IPS-NIHi7 (cell line): ENCODE data around the gene KIF18B.

Source experiments
- DNase-seq: peaks from one replicate; pipeline ENCODE4 v3.0.0; 2012; ENCODE audit warnings: mixed read lengths; ENCODE audit errors: extremely low spot score

Gene KIF18B

DNA sequence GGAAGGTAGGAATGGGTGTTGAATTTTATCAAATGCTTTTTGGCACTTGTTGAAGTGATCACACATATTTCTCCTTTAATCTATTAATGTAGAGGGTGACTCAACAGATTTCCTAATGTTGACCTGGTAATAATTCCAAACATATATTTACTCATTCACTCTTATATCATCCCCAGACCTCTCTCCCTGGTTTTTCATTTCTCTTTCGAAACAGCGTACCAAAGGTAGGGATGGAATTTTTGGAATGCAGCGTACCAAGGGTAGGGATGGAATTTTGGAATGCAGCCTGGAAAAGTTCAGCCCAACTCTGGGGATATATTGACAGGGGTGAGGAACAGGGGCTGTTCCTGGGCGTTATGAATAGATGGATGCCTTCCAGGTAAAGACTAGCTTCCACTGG lies 7.3 kb downstream of the KIF18B start:
- DNase-seq, result no peak

DNA sequence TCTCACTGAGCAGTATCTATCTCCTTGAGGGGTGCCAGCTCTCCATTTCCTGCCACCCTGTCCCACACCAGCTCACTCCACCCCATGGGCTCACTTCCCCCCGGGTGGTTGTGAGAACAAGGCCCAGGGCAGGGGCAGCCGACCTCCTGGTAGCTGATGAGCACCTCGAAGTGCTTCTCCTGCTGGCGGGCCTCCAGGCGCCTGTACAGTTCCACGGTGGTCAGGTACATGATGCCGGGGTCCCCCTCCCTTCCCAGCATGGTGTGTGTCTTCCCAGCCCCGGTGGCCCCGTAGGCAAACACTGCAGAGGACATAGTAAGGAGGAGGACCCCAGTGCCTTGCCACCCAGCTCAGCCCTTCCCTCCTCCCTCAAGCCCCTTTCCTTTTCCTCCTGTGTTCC lies 12.5 kb downstream of the KIF18B start:
- no peak for DNase-seq

DNA sequence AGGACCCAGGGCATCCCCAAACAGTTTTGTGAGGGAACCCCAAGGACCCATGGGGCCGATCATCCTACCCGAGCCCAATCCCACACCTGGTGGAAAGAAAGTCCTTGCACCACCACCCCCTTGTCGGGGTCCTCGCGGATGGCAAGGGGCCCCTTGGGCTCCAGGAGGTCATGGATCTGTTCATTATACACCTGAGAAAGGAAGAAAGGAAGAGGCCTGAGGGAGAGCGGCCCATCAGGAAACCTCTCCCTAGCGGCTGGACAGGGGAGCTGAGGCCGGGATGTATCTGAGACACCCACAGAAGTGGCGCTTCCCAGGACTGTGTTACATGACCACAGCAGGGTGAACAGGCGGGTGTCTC lies 12.8 kb downstream of the KIF18B start:
- no peak for DNase-seq

DNA sequence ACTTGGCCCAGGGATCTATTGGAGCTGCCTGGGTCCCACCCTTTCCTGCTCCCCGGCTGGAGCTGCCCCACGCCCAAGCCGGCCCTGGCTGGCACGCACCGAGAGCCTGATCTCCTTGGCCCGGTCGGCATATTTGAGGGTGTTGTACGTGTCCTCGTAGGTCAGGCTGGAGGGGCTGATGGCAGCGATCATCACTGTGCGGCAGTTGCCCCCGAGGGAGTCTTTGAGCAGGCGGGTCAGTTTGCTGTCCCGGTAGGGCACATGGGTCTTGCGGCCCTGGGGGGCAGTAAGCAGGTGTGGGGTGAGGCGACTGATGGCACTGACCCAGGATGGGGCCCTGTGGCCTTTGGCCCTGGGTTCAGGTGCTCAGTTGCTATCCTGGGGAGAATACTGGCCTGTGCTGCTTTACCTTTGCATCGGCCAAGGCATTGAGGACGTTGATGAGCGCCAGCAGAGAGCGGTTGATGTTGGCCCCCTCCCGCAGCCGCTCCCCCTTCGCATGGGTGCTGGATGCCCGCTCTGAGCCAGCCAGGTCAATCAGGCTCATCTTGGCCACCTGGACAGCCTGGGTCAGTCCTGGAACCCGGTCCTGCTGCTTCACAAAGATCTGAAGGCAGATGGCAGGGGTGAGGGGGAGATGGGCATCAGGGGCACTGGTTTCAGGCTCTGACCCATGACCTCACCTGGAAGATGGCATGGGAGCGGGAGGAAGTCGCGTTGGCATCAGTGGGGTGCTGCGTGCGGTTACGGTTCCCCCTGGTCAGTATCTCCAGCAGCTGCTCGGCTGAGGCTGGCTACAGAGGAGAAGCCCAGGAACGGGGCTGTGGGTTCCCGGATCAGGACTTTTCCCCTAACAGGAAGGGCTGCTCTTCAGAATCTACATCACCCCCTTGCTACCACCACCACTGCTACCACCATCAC lies 13.5 kb downstream of the KIF18B start:
- no peak for DNase-seq

DNA sequence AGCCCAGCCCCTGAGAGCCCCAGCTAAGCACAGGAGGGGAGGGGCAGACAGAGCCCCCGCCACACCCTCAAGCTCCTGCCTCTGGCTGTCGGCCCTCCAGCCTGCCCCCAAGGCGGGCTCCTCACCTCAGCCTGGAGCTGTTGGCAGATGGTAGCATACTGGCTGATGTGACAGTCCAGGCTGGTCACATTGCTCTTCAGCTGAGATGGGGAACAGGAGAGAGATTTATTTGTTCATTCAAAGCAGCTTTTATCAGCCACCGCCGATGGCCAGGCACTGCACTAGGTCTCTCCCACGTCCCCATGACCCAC lies 14.8 kb downstream of the KIF18B start:
- DNase-seq, result no peak

DNA sequence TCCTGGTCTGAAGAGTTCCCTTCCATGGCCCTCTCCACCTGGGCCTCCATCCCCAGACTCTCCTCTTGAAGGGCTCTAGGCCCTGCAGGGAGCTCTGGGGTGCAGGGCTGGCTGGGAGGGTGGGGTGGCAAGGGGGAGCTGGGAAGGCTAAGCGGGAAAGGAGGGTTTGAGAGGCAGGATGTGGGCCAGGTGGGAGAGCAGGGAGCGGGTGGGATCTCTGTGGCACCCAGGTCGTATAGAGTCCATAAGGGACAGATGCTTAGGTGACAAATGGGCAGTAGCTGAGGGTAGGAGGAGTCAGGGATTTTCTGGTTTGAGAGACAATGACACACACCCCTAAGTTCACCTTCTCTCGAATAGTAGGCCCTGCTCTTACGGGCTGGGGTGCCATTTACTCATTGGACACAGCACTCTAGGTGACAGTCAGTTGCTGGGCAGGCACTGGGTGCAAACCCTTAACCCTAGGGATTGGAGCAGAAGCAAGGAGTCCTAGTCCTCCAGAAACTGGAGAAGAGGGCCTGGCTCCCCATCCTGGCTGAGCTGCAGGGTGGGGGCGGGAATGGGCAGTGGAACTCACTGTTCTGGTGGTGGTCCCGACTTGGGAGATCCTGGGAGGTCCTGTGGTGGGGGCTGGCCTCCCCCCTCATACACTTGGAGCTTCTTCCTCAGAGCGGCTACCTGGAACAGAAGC lies 15.3 kb downstream of the KIF18B start:
- DNase-seq, result no peak

DNA sequence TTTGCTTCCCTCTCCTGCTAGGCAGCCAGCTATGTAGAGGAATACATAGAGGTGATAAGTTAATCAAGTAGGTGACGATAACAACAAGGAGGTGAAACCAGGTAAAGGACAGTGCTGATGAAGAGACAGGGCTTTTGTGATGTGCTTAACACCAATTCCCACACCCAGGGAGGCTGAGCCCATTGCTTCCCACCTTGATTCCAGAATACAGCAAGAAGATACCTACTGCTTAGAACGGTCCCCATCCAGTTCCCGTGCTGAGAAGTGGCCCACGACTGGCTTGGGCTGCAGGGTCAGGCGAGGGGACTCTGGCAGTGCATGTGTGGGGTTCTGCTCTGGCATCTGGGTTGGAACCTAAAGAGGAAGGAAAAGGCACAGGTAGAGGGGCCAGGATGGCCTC lies 16.2 kb downstream of the KIF18B start:
- DNase-seq, result no peak

DNA sequence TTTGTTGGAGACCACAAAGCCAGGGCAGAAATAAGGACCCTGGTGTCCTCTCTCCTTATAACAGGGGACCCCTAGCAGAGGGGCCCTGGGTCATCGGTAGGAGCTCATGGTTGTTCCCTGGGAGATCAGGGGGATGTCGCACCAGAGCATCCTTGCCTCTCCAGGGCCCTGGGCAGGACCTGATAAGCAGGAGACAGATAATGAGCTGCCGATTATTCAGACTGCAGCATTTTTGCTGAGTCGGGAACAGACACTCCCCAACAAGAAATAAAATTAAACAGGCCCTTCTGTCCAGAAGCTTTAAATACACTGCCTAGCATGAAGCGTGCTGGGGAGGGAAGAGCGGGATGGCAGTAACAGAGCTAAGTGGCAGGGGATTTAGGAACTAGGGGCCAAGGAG lies 16.9 kb downstream of the KIF18B start:
- no peak for DNase-seq

DNA sequence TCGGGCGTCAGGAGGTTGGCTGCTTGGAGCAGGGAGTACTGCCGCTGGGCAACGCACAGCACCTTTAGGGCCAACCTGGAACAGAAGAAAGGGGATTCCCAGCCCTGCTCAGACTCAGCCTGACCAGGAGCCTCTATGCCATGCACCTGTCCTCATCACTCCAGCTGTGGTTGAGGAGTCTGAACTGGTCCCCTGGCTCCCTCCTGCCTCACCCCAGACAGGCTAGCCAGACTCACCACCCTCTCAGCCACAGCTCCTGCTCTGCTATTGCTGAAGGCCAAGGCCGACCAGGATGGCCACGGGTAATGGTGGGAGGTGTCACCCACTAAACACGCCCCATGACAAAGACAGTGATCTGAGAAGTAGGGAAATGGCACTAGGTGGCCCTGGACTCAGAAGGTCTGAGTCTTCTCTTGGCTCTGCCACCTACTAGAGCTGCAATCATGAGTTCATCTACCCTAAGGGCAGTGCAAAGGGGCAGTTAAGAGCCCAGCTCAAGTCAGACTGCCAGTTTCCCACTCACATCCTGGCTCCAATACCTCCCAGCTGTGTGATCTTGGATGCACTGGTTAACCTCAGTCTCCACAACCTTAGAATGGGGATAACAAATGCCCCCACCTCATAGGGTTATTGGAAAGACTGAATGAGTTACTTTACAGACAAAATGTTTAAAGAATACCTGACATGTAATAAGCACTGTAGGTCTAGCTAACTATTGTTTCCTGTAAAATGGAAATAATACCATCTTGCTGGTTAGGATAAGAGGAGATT lies 18.4 kb downstream of the KIF18B start:
- no peak for DNase-seq

DNA sequence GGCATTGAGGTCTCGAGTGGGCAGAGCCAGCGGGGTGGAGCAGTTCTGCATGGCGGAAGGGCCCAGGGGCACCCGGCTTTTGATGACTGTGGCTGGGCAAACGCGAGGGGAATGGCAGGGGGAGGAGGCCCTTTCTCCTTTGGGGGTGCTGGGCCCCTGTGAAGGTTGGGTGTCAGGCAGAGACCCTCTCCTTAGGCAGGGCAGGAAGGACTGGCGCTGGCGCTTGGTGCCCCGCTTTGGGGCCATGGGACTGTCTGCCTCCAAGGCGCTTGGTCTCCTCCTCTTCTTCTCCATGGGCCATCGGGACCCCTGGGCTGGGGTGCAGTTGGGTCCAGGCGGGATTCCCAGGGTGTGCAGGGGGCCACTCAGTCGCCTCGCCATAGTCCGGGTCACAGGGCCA lies 19.4 kb downstream of the KIF18B start:
- DNase-seq, result no peak

DNA sequence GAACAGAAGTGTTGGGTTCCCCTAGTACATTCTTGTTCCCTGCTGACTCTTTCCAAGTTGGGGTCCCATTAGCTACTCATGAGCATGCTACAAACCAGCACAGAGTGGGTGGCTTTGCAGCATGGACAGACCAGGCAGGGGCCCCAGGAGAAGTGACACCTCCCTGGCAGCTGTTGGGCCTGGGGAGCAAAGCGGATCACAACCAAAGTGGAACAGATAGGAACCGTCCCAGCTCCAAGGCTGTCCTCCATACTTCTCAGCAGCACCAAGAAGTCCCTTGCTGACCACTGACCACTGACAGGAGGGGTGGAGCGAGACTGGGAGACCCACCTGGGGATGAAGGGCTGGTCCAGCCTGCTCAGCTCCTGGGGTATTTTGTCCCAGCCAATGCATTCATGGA lies 19.9 kb downstream of the KIF18B start:
- DNase-seq, result no peak

DNA sequence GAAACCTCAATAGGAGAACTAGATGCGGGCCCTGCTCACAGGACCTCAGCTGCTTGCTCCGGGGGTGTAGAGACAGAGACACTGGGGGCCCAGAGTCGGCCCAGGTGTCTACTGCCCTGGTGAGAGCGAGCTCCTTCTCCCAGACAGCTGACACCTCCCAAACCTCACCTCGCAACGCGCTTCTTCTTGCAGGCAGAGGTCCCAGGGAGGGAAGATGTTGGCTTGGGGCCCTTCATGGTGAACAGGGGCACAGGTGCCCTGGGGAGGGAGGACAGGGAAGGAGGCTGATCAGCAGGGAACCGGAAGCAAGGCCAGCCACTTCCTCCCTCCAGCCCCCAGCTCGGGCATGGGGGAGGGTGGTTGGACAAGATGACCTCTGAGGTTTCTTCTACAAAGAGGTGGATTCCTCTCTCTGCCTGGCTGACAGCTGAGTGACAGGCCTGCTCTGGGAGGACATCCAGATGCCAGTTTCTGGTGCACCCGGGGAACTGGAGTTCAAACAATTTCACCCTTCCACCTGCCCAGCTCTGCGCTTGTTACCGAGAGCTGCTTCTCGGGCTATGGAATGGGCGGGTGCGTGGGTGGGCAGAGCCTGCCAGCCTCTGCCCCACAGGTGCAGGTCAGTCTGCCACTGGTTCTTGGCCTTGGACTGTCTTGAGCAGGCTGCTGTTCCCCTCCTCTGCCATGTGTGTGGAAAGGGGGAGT lies 20.6 kb downstream of the KIF18B start:
- no peak for DNase-seq

DNA sequence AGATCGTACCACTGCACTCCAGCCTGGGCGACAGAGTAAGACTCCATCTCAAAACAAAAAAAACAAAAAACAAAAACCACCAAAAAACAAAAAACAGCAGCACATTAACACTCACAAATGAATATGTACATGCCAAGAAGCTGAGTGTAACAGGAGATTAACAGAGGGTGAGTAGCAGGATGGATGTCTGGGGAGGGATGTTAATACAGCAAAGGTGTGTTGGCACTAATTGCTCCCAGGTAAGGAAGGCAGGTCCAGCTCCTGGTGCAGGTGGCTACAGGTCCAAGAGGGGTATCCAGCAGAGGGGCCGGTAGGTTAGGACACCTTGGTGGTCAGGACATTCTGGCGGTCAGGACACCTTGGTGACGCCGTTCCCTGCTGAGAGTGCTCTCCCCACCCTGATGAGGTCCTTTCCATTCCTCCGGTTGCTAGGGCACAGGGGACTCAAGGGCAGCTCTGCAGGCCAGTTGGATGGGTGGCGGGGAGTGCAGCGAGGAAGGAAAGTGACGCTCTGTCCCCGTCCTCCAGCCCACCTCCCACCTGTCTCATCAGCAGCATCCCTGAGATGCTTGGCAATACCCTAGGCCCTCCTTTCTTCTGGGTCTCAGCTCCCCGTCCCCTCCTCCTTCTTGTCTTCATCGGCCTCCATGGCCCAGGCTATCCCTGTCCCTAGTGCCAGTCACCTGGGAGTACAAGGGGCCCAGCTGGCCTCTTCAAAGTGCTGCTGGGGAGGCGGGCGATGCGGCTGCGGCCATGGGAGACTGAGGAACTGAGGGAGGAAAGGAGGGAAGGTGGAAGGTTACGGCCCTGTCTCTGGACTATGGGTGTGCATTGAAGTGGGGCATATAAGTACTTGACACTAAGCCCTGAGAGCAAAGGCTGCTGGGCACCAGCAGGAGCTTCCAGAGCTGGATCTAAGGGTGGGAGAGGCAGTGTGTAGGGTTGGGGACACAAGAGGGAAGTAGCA lies 21.6 kb downstream of the KIF18B start:
- DNase-seq, result no peak

DNA sequence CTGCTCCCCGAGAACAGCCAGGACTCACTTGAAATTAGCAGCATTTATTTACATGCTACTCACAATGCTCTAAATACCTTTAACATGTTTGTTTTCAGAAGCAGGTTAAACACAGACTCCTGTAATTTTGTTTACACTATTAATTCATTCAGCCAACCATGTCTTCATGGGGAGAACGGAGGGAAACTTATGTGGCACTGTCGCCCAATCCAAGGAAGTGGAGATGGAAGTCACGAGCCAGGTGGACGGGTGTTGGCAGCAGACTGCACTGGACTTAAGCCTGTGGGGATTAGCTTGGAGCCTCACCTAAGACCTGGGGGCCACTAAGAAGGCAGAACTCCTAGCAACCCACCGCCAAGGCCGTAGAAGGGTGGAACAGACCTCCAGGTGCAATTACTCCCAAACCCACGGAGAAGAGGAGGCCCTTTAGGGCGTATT lies 23.4 kb downstream of the KIF18B start:
- no peak for DNase-seq

DNA sequence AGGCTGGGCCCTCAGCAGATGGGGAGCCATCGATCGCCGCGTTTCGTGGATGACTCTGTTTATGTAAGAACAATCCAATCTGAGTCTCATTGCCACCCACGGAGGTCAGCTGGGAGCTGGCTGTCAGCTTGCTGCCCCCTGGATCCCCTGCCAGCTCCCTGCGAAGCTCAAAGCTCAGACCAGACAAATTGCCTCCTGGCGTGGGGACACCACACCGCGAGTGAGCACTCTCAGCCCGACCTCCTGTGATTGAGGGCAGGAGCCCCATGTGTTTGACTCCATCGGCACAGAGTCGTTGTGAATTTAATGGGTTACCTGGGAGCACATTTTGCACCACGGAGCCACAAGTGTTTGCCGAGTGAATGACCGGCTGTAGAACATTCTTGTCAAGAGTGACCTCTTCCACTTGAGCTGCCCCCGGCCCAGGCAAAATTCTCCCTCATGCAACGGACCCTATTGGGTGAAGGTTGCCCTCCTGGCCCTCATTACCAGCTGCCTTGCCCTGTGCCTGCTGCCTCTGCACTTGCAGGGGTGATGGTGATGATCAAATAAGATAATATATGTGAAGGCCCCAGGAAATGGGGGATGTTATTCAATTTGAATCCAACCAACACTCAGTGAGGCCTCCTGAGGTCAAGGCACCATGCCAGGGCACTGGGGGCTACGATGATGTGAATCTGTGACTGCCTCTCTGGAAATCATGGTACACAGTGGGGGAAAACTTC lies 24.7 kb downstream of the KIF18B start:
- no peak for DNase-seq

DNA sequence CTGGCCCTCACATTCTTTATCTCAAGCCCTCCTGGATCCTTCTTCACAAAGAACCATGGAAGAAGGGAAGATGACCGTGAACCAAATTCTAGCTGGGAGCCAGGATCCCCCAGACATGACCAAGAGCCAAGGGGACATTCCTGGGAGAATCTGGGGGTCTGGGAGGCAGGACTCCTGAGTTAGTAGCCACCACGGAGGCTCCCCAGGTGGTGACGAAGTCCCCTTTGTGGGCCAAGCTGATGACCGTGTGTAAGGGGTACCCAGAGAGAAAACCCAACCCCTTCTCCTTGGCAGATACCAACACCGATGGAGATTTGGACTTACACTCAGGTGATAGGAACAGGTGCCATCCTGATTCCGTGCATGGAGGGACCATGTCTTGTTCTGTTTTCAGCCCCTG lies 25.4 kb downstream of the KIF18B start:
- DNase-seq, result no peak

DNA sequence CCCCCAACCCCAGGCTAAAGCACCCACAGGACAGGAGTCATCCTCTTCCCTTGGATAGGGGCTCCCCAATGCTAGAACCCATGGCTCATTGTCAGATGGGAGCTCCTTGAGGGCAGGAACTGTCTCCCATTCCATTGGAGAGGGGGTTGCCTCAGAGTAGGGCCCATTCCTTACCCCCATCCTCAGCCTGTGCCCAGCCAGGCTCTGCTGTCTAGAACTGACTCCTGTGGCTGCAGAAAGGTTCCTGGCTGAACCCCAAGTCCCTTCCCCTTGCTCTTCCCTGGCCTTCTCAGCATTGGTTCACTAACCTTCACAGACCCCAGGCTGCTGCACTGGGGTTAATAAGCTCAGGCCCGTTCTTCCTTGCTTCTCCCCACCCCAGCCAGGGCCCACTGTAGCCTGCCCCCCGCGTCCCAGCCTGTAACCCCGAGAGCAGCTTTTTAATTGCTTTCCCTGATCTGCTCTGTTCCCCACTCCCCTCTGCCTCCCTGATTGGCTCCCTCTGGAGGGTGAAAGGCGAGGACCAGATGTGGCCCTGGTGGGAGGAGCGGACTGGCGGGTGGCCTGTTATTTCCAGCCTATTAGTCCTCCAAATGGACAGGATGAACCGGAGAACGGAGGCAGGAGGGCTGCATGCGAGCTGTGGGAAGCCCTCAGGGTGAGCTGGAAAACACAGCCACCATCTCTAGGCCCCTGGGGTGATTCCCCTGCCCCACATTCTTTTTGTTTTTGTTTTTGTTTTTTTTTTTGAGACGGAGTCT lies 26.3 kb downstream of the KIF18B start:
- DNase-seq, result peak; percentile 72

DNA sequence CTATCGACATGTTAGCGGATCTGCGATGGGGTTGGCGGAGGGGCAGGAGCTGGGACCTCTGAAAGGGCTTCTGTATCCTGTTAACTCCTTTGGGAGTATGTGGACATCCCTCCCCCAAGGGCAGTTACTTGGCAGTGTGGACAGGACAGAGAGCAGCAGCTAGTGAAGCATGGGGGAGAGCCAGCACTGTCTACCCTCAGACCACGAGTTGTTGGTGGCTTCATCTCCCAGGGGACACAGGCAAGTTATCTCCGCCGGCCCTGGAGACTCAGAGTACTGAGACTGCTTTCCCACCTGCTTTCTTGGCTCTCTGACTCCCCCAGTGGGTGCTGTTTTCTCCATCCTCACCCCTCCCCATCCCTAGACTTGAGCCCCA lies 27.0 kb downstream of the KIF18B start:
- no peak for DNase-seq

DNA sequence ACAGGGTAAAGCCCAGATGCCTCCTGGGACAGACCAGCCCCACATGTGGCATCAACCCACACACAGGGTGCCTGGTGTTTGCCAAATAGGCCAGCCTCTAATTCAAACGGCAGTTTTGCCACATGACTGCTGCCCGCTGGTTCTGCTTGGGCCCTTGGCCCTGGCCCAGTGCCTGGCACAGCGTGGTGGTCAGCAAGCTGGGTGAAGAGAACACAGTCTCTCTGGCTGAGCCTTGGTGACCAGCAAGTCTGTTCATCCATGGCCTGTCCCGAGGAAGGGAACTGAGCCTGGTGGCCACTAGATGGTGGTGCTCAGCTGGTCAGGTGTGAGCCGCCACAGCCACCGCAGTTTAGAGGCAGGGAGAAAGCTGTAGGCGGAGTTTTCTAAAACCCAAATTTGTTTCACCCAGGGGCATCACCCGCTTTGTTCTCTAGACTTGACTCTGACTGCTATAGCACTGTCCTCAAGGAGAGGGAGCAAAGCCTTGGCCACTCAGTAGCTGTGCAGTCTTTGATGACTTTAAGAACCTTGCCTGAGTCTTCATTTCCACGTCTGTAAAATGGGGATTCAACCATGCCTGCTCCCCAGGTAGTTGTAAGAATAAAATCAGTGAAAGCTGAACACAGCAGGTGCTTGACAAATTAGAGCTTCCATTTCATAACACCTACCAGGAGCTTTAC lies 27.5 kb downstream of the KIF18B start:
- DNase-seq, result peak; percentile 94
